ELR (cell line): ENCODE measurements around the gene SLC25A42.
A peak's percentile ranks its signal among the peaks of the same experiment; 100 is the strongest.
"Not testable (repeated sequence)": the region's sequence is repeated elsewhere in the genome, so short reads cannot be mapped to it uniquely, and the experiment has no call there.

Source experiments
- DNase-seq: peaks from one replicate; pipeline ENCODE4 v3.0.0-alpha.2; 2015; ENCODE audit warnings: low read depth

The SLC25A42 gene

GRCh38 chr19:19105365-19106055 lies 41.7 kb downstream of the SLC25A42 start:
- DNase-seq: peak; percentile 68

- no peak for DNase-seq
Observed at GRCh38 chr19:19106056-19106551, 42.3 kb downstream of the SLC25A42 start.

- DNase-seq: not testable (repeated sequence)
Observed at GRCh38 chr19:19106938-19107337, 43.1 kb downstream of the SLC25A42 start.

GRCh38 chr19:19107654-19108053 lies 43.9 kb downstream of the SLC25A42 start:
- DNase-seq: no peak

GRCh38 chr19:19109601-19110000 lies 45.8 kb downstream of the SLC25A42 start:
- peak; percentile 16 for DNase-seq

- no peak for DNase-seq
Observed at GRCh38 chr19:19110410-19111135, 46.8 kb downstream of the SLC25A42 start.

- no peak for DNase-seq
Observed at GRCh38 chr19:19111136-19111835, 47.5 kb downstream of the SLC25A42 start.

- DNase-seq: no peak
Observed at GRCh38 chr19:19111967-19112580, 48.3 kb downstream of the SLC25A42 start.

GRCh38 chr19:19113040-19113626 lies 49.3 kb downstream of the SLC25A42 start:
- peak; percentile 67 for DNase-seq

GRCh38 chr19:19115954-19116353 lies 52.2 kb downstream of the SLC25A42 start:
- DNase-seq: peak; percentile 40

GRCh38 chr19:19119325-19120237 lies 55.8 kb downstream of the SLC25A42 start:
- DNase-seq: no peak

- peak; percentile 57 for DNase-seq
Observed at GRCh38 chr19:19120308-19121231, 56.8 kb downstream of the SLC25A42 start.

GRCh38 chr19:19121371-19121770 lies 57.6 kb downstream of the SLC25A42 start:
- no peak for DNase-seq

GRCh38 chr19:19122902-19123301 lies 59.1 kb downstream of the SLC25A42 start:
- no peak for DNase-seq

- DNase-seq: no peak
Observed at GRCh38 chr19:19123386-19123785, 59.6 kb downstream of the SLC25A42 start.

- DNase-seq: no peak
Observed at GRCh38 chr19:19126102-19126501, 62.3 kb downstream of the SLC25A42 start.

GRCh38 chr19:19131989-19132388 lies 68.2 kb downstream of the SLC25A42 start:
- no peak for DNase-seq

GRCh38 chr19:19132912-19133311 lies 69.1 kb downstream of the SLC25A42 start:
- DNase-seq: no peak

GRCh38 chr19:19133985-19134384 lies 70.2 kb downstream of the SLC25A42 start:
- DNase-seq: no peak

- no peak for DNase-seq
Observed at GRCh38 chr19:19134687-19135158, 70.9 kb downstream of the SLC25A42 start.
